Vagina (tissue), 2 donors: Measurements from ENCODE around the gene FOXP2. TPM values are rescaled to one million over a fixed set of nuclear protein-coding genes. Genes with fewer than 3 reads are reported as not detected.
"Not testable (repeated sequence)": the region's sequence is repeated elsewhere in the genome, so short reads cannot be mapped to it uniquely, and the experiment has no call there.

Source experiments
- DNase-seq, 2 donors: peaks; one replicate each; pipeline ENCODE4 v3.0.0-alpha.2; 2017; ENCODE audit errors: extremely low spot score in 2 of 2
- H3K27ac ChIP-seq: fragments of 200-600 bp; sonication (generic); one replicate; pipeline ENCODE4 v1.5.1; 2019
- H3K27me3 ChIP-seq: fragments of 200-600 bp; sonication (generic); one replicate; pipeline ENCODE4 v1.5.1; 2019
- H3K36me3 ChIP-seq, 2 donors: fragments of 200-600 bp; sonication (generic); one replicate each; pipeline ENCODE4 v1.5.1; 2017 to 2019
- H3K4me1 ChIP-seq: fragments of 200-600 bp; sonication (generic); one replicate; pipeline ENCODE4 v1.5.1; 2019
- H3K4me3 ChIP-seq, 2 donors: fragments of 200-600 bp; sonication (generic); 1 replicate in 1 of 2; 2 replicates in 1 of 2; pipeline ENCODE4 v1.5.1; 2016 to 2019
- H3K9me3 ChIP-seq: fragments of 200-600 bp; sonication (generic); one replicate; pipeline ENCODE4 v1.5.1; 2019
- CTCF ChIP-seq, 3 experiments: fragments of 450-650 bp in 2 of 3; fragments of 200-600 bp in 1 of 3; sonication (generic) in 1 of 3; IDR thresholded peaks; one replicate each; pipeline ENCODE4 v1.5.1; 2017 to 2019; ENCODE audit warnings: antibody characterized with exemption in 3 of 3, mild to moderate bottlenecking in 2 of 3, moderate library complexity in 2 of 3
- POLR2A ChIP-seq, 2 donors: fragments of 450-650 bp; IDR thresholded peaks; one replicate each; pipeline ENCODE4 v1.6.1; 2017; ENCODE audit warnings: antibody characterized with exemption in 2 of 2, mild to moderate bottlenecking in 2 of 2, moderate library complexity in 2 of 2
- POLR2AphosphoS5 ChIP-seq, 2 donors: sonication (generic); formaldehyde crosslinking; IDR thresholded peaks; one replicate each; pipeline ENCODE4 v1.9.0; 2017; ENCODE audit warnings: antibody characterized with exemption in 2 of 2, mild to moderate bottlenecking in 2 of 2, low read depth in 1 of 2; ENCODE audit not compliant: insufficient read depth in 1 of 2
- intact Hi-C: fragments of 100-400 bp; cut with DNase I; formaldehyde crosslinking; loops from one replicate; pipeline ENCODE4 v1.15.1; 2023
- total RNA-seq: library from RNA; depleted of rRNA; stranded (reverse); fragments of >200 nt; gene quantifications from one replicate; pipeline ENCODE4 v1.2.3, GENCODE V29; 2016

The FOXP2 gene
- total RNA-seq, 1 donor from 2014 or later: 29.7 TPM

GRCh38 chr7:114481999-114482398, 67.4 kb downstream of the FOXP2 start:
- Histone ChIP-seq H3K4me3 (no peak overlapping the region), H3K27me3 (no peaks in the 10 kb centered on the region), H3K9me3 (no peaks in the 10 kb centered on the region), H3K27ac (no peak overlapping the region), H3K36me3 (no peaks in the 10 kb centered on the region), H3K4me1 (no peaks in the 10 kb centered on the region)
- DNase-seq: no peak
- intact Hi-C loops: no loop called here
- TF ChIP-seq CTCF (IDR thresholded peaks at IDR 0.05) (no peak), POLR2AphosphoS5 (IDR thresholded peaks at IDR 0.05; ENCODE audit: insufficient read depth in 1 of 2, low read depth in 1 of 2) (no peak), POLR2A (IDR thresholded peaks at IDR 0.05) (no peak)

GRCh38 chr7:114484226-114484625, 69.6 kb downstream of the FOXP2 start:
- Histone ChIP-seq H3K27me3 (no peaks in the 10 kb centered on the region), H3K4me1 (no peaks in the 10 kb centered on the region), H3K27ac (no peak overlapping the region), H3K9me3 (no peaks in the 10 kb centered on the region), H3K36me3 (no peaks in the 10 kb centered on the region), H3K4me3 (no peak overlapping the region)
- no peak for DNase-seq
- TF ChIP-seq POLR2AphosphoS5 (IDR thresholded peaks at IDR 0.05; ENCODE audit: insufficient read depth in 1 of 2, low read depth in 1 of 2): no peak
- TF ChIP-seq CTCF (IDR thresholded peaks at IDR 0.05): no peak
- TF ChIP-seq POLR2A (IDR thresholded peaks at IDR 0.05): no peak
- intact Hi-C loops: no loop called here

- H3K27me3 ChIP-seq: no peaks in the 10 kb centered on the region
- intact Hi-C loops: no loop called here
- H3K36me3 ChIP-seq: no peaks in the 10 kb centered on the region
These were observed 72.6 kb downstream of the FOXP2 start for GRCh38 chr7:114487174-114487573.

GRCh38 chr7:114488696-114489095, 74.1 kb downstream of the FOXP2 start:
- intact Hi-C loops: no loop called here
- Histone ChIP-seq H3K27me3 (no peaks in the 10 kb centered on the region), H3K9me3 (no peaks in the 10 kb centered on the region), H3K4me1 (no peaks in the 10 kb centered on the region), H3K4me3 (no peak overlapping the region), H3K36me3 (no peaks in the 10 kb centered on the region), H3K27ac (no peak overlapping the region)
- no peak for DNase-seq
- TF ChIP-seq POLR2AphosphoS5 (IDR thresholded peaks at IDR 0.05; ENCODE audit: insufficient read depth in 1 of 2, low read depth in 1 of 2) (no peak), POLR2A (IDR thresholded peaks at IDR 0.05) (no peak), CTCF (IDR thresholded peaks at IDR 0.05) (no peak)

More at GRCh38 chr7:114487174-114487573, 72.6 kb downstream of the FOXP2 start:
- Histone ChIP-seq H3K4me1 (no peaks in the 10 kb centered on the region), H3K4me3 (no peak overlapping the region), H3K27ac (no peak overlapping the region), H3K9me3 (no peaks in the 10 kb centered on the region)
- DNase-seq: no peak
- TF ChIP-seq POLR2A (IDR thresholded peaks at IDR 0.05) (no peak), CTCF (IDR thresholded peaks at IDR 0.05) (no peak), POLR2AphosphoS5 (IDR thresholded peaks at IDR 0.05; ENCODE audit: insufficient read depth in 1 of 2, low read depth in 1 of 2) (no peak)

GRCh38 chr7:114497491-114497890, 82.9 kb downstream of the FOXP2 start:
- not testable (repeated sequence) for H3K27me3 ChIP-seq

More at GRCh38 chr7:114497491-114497890, 82.9 kb downstream of the FOXP2 start:
- H3K36me3 ChIP-seq, H3K4me3 ChIP-seq, DNase-seq, H3K27ac ChIP-seq, H3K4me1 ChIP-seq, intact Hi-C loops, H3K9me3 ChIP-seq: not testable (repeated sequence)
